HEK293 (cell line): ENCODE data around the gene C9orf153.
A peak's percentile ranks its signal among the peaks of the same experiment; 100 is the strongest.

ENCODE experiments used
- EGR2 ChIP-seq: fragments of 450-650 bp; formaldehyde crosslinking; IDR thresholded peaks from 2 replicates; pipeline ENCODE4 v1.5.1; 2016; ENCODE audit warnings: low read depth, missing biosample characterization, missing genetic modification characterization
- GLIS2 ChIP-seq: fragments of 450-650 bp; formaldehyde crosslinking; IDR thresholded peaks from 2 replicates; pipeline ENCODE4 v1.5.1; 2016; ENCODE audit warnings: missing biosample characterization, missing genetic modification characterization
- KLF16 ChIP-seq: fragments of 450-650 bp; formaldehyde crosslinking; IDR thresholded peaks from 2 replicates; pipeline ENCODE4 v1.5.1; 2017; ENCODE audit warnings: missing biosample characterization, missing genetic modification characterization
- KLF8 ChIP-seq: fragments of 450-650 bp; formaldehyde crosslinking; IDR thresholded peaks from 2 replicates; pipeline ENCODE4 v1.5.1; 2016; ENCODE audit warnings: missing biosample characterization, missing genetic modification characterization
- PATZ1 ChIP-seq: fragments of 450-650 bp; formaldehyde crosslinking; IDR thresholded peaks from 2 replicates; pipeline ENCODE4 v1.5.1; 2016; ENCODE audit warnings: missing biosample characterization, missing genetic modification characterization
- PRDM4 ChIP-seq: fragments of 450-650 bp; formaldehyde crosslinking; IDR thresholded peaks from 2 replicates; pipeline ENCODE4 v1.5.1; 2017; ENCODE audit warnings: missing biosample characterization, missing genetic modification characterization
- SP2 ChIP-seq: fragments of 450-650 bp; formaldehyde crosslinking; IDR thresholded peaks from 2 replicates; pipeline ENCODE4 v1.5.1; 2016; ENCODE audit warnings: missing biosample characterization, missing genetic modification characterization
- SP3 ChIP-seq: fragments of 450-650 bp; formaldehyde crosslinking; IDR thresholded peaks from 2 replicates; pipeline ENCODE4 v1.5.1; 2016; ENCODE audit warnings: missing biosample characterization, missing genetic modification characterization
- TSHZ1 ChIP-seq: fragments of 450-650 bp; formaldehyde crosslinking; IDR thresholded peaks from 2 replicates; pipeline ENCODE4 v1.5.1; 2016; ENCODE audit warnings: missing biosample characterization, missing genetic modification characterization, borderline replicate concordance
- ZBTB10 ChIP-seq: fragments of 450-650 bp; formaldehyde crosslinking; IDR thresholded peaks from 2 replicates; pipeline ENCODE4 v1.5.1; 2016; ENCODE audit warnings: missing biosample characterization, missing genetic modification characterization
- ZBTB11 ChIP-seq: fragments of 450-650 bp; formaldehyde crosslinking; conservative IDR thresholded peaks from 2 replicates; pipeline ENCODE4 v1.5.1; 2016; ENCODE audit warnings: low read depth, missing biosample characterization, missing genetic modification characterization
- ZBTB20 ChIP-seq: fragments of 450-650 bp; formaldehyde crosslinking; IDR thresholded peaks from 2 replicates; pipeline ENCODE4 v1.5.1; 2016; ENCODE audit warnings: missing biosample characterization, missing genetic modification characterization
- ZNF155 ChIP-seq: fragments of 450-650 bp; formaldehyde crosslinking; IDR thresholded peaks from 2 replicates; pipeline ENCODE4 v1.5.1; 2016; ENCODE audit warnings: missing biosample characterization, missing genetic modification characterization
- ZNF184 ChIP-seq: fragments of 450-650 bp; IDR thresholded peaks from 2 replicates; pipeline ENCODE4 v1.5.1; 2018; ENCODE audit warnings: missing biosample characterization, mild to moderate bottlenecking, missing genetic modification characterization
- ZNF223 ChIP-seq: fragments of 450-650 bp; formaldehyde crosslinking; IDR thresholded peaks from 2 replicates; pipeline ENCODE4 v1.5.1; 2016; ENCODE audit warnings: missing biosample characterization, missing genetic modification characterization
- ZNF23 ChIP-seq: fragments of 450-650 bp; formaldehyde crosslinking; IDR thresholded peaks from 2 replicates; pipeline ENCODE4 v1.5.1; 2016; ENCODE audit warnings: missing biosample characterization, missing genetic modification characterization, borderline replicate concordance
- ZNF266 ChIP-seq: fragments of 450-650 bp; formaldehyde crosslinking; IDR thresholded peaks from 2 replicates; pipeline ENCODE4 v1.5.1; 2016; ENCODE audit warnings: missing biosample characterization, missing genetic modification characterization, low read depth
- ZNF324 ChIP-seq: fragments of 450-650 bp; formaldehyde crosslinking; IDR thresholded peaks from 2 replicates; pipeline ENCODE4 v1.5.1; 2016; ENCODE audit warnings: missing biosample characterization, missing genetic modification characterization
- ZNF394 ChIP-seq: fragments of 450-650 bp; formaldehyde crosslinking; IDR thresholded peaks from 2 replicates; pipeline ENCODE4 v1.5.1; 2016; ENCODE audit warnings: missing biosample characterization, missing genetic modification characterization, mild to moderate bottlenecking, moderate library complexity, borderline replicate concordance
- ZNF473 ChIP-seq: fragments of 450-650 bp; formaldehyde crosslinking; IDR thresholded peaks from 2 replicates; pipeline ENCODE4 v1.5.1; 2017; ENCODE audit warnings: missing biosample characterization, missing genetic modification characterization
- ZNF558 ChIP-seq: fragments of 450-650 bp; formaldehyde crosslinking; IDR thresholded peaks from 2 replicates; pipeline ENCODE4 v1.5.1; 2016; ENCODE audit warnings: missing biosample characterization, missing genetic modification characterization
- ZNF561 ChIP-seq: fragments of 450-650 bp; IDR thresholded peaks from 2 replicates; pipeline ENCODE4 v1.5.1; 2018; ENCODE audit warnings: missing biosample characterization, missing genetic modification characterization, borderline replicate concordance
- ZNF623 ChIP-seq: fragments of 450-650 bp; formaldehyde crosslinking; IDR thresholded peaks from 2 replicates; pipeline ENCODE4 v1.5.1; 2016; ENCODE audit warnings: missing biosample characterization, missing genetic modification characterization
- ZNF792 ChIP-seq: fragments of 450-650 bp; formaldehyde crosslinking; IDR thresholded peaks from 2 replicates; pipeline ENCODE4 v1.5.1; 2016; ENCODE audit warnings: missing biosample characterization, missing genetic modification characterization

C9orf153 gene

GRCh38 chr9:86282077-86282978 lies 22.9 kb upstream of the C9orf153 start, which contains the start of gene ISCA1 (continued):
- TF ChIP-seq PATZ1 (tag by site-specific recombination) (peak; percentile 97), SP3 (tag by site-specific recombination) (peak; percentile 74), ZBTB20 (tag by site-specific recombination) (peak; percentile 89), KLF16 (tag by site-specific recombination) (peak; percentile 66; the same call in 1 of the 2 replicates), TSHZ1 (tag by site-specific recombination) (peak; percentile 60; the same call in 1 of the 2 replicates), ZNF623 (peak; percentile 29; the same call in 1 of the 2 replicates), ZNF558 (tag by site-specific recombination) (peak; percentile 73; the same call in 1 of the 2 replicates), ZNF394 (peak; percentile 92), ZNF561 (tag by site-specific recombination) (0 out of 2 replicates have a peak, but pooled peaks have one; percentile 15), ZBTB10 (tag by site-specific recombination) (peak; percentile 91), ZBTB11 (peak; percentile 86; the same call in 1 of the 2 replicates), ZNF792 (peak; percentile 19; the same call in 1 of the 2 replicates), EGR2 (tag by site-specific recombination) (peak; percentile 22; the same call in 1 of the 2 replicates), ZNF23 (no peak), GLIS2 (peak; percentile 98), SP2 (tag by site-specific recombination) (peak; percentile 77), ZNF473 (tag by site-specific recombination) (no peak), ZNF324 (tag by site-specific recombination) (peak; percentile 45; the same call in 1 of the 2 replicates), PRDM4 (tag by site-specific recombination) (peak; percentile 40; the same call in 1 of the 2 replicates), ZNF155 (tag by site-specific recombination) (no peak), ZNF184 (tag by site-specific recombination) (peak; percentile 76; the same call in 1 of the 2 replicates), ZNF223 (tag by site-specific recombination) (no peak), KLF8 (tag by site-specific recombination) (peak; percentile 57), ZNF266 (tag by site-specific recombination) (no peak)
